ENCODE results near the gene GIT2. TPM values are rescaled to one million over a fixed set of nuclear protein-coding genes. Genes with fewer than 3 reads are reported as not detected.
A peak's percentile ranks its signal among the peaks of the same experiment; 100 is the strongest.

The GIT2 gene
- total and polyA plus RNA-seq, 2 of the 13 experiments (the other 11 are each of a cell fraction or from before 2014, with no cell fraction given): 18.4 to 19.8 TPM

GRCh38 chr12:109999983-110000505 lies 3.9 kb upstream of the GIT2 start (continued):
- TF ChIP-seq ZNF772 (CRISPR knock-in tag; IDR thresholded peaks at IDR 0.05): 0 out of 2 replicates have a peak, but pooled peaks have one; percentile 37
- TF ChIP-seq, protein P1, sequence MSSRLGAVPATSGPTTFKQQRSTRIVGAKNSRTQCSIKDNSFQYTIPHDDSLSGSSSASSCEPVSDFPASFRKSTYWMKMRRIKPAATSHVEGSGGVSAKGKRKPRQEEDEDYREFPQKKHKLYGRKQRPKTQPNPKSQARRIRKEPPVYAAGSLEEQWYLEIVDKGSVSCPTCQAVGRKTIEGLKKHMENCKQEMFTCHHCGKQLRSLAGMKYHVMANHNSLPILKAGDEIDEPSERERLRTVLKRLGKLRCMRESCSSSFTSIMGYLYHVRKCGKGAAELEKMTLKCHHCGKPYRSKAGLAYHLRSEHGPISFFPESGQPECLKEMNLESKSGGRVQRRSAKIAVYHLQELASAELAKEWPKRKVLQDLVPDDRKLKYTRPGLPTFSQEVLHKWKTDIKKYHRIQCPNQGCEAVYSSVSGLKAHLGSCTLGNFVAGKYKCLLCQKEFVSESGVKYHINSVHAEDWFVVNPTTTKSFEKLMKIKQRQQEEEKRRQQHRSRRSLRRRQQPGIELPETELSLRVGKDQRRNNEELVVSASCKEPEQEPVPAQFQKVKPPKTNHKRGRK (CRISPR knock-in tag; IDR thresholded peaks at IDR 0.05): no peak
- TF ChIP-seq HOXA9 (CRISPR knock-in tag; IDR thresholded peaks at IDR 0.05; ENCODE audit: borderline replicate concordance): no peak
- peak; percentile 29; the same call in 1 of the 2 replicates for TF ChIP-seq KDM2A (CRISPR knock-in tag; IDR thresholded peaks at IDR 0.05; ENCODE audit: borderline replicate concordance, low read depth)
- TF ChIP-seq ZNF414 (CRISPR knock-in tag; IDR thresholded peaks at IDR 0.05): no peak
- no peak for TF ChIP-seq ZNF407 (CRISPR knock-in tag; IDR thresholded peaks at IDR 0.05; ENCODE audit: not compliant biosample characterization)
- TF ChIP-seq ZNF430 (CRISPR knock-in tag; IDR thresholded peaks at IDR 0.05): 0 out of 2 replicates have a peak, but pooled peaks have one; percentile 33
- TF ChIP-seq ELF4 (CRISPR knock-in tag; IDR thresholded peaks at IDR 0.05; ENCODE audit: borderline replicate concordance): no peak
- no peak for TF ChIP-seq KLF15 (CRISPR knock-in tag; IDR thresholded peaks at IDR 0.05; ENCODE audit: borderline replicate concordance)

All from HepG2 (cell line).